A549 (cell line): ENCODE measurements around the gene GDF7.

ENCODE experiments used
- CEBPB ChIP-seq, 2 experiments: fragments of >200 bp in 1 of 2; sonication (Bioruptor Twin) in 1 of 2; formaldehyde crosslinking in 1 of 2; IDR thresholded peaks; 2 replicates each; pipeline ENCODE4 v1.6.1; 2012 to 2016
- CTCF ChIP-seq: fragments of >200 bp; sonication (Bioruptor Twin); formaldehyde crosslinking; IDR thresholded peaks from 3 replicates; pipeline ENCODE4 v1.5.1; 2016
- E2F6 ChIP-seq: IDR thresholded peaks from 2 replicates; pipeline ENCODE4 v1.6.1; 2012; ENCODE audit warnings: low read depth, borderline replicate concordance
- EHMT2 ChIP-seq: fragments of 200-600 bp; sonication (generic); IDR thresholded peaks from 2 replicates; pipeline ENCODE4 v1.6.1; 2016; ENCODE audit warnings: antibody characterized with exemption, low read depth, mild to moderate bottlenecking, moderate library complexity
- ESRRA ChIP-seq: fragments of 150-350 bp; IDR thresholded peaks from 2 replicates; pipeline ENCODE4 v1.6.1; 2014; ENCODE audit warnings: mild to moderate bottlenecking, low read length, borderline replicate concordance
- FOSL2 ChIP-seq, 2 experiments: fragments of 450-650 bp in 1 of 2; fragments of >200 bp in 1 of 2; sonication (Bioruptor Twin) in 1 of 2; formaldehyde crosslinking; IDR thresholded peaks; 2 replicates each; pipeline versions ENCODE4 v1.5.0 to v1.6.1; 2016 to 2020; ENCODE audit warnings: mild to moderate bottlenecking in 1 of 2, moderate library complexity in 1 of 2
- MAX ChIP-seq: IDR thresholded peaks from 2 replicates; pipeline ENCODE4 v1.6.1; 2012
- MAZ ChIP-seq: fragments of 150-350 bp; IDR thresholded peaks from 2 replicates; pipeline ENCODE4 v1.6.1; 2014; ENCODE audit warnings: antibody characterized with exemption, low read depth, low read length, borderline replicate concordance
- NFE2L2 ChIP-seq: fragments of 150-350 bp; conservative IDR thresholded peaks from 2 replicates; pipeline ENCODE4 v1.6.1; 2014; ENCODE audit warnings: low read length
- POLR2A ChIP-seq: IDR thresholded peaks from 2 replicates; pipeline ENCODE4 v1.6.1; 2012; ENCODE audit warnings: mild to moderate bottlenecking, low read length
- RCOR1 ChIP-seq: fragments of 150-350 bp; IDR thresholded peaks from 2 replicates; pipeline ENCODE4 v1.6.1; 2014; ENCODE audit warnings: antibody characterized with exemption, low read length, low read depth
- SMC3 ChIP-seq: fragments of >200 bp; sonication (Bioruptor Twin); formaldehyde crosslinking; IDR thresholded peaks from 3 replicates; pipeline ENCODE4 v1.6.1; 2018; ENCODE audit warnings: inconsistent platforms
- ZFP36 ChIP-seq: fragments of 450-650 bp; IDR thresholded peaks from 2 replicates; pipeline ENCODE4 v1.6.1; 2014; ENCODE audit warnings: borderline replicate concordance; ENCODE audit not compliant: partially characterized antibody
- ZSCAN20 ChIP-seq: fragments of 250-450 bp; sonication (Bioruptor Pico); IDR thresholded peaks from 2 replicates; pipeline ENCODE4 v1.8.0; 2022; ENCODE audit warnings: mild to moderate bottlenecking, moderate library complexity

GRCh38 chr2:20623241-20623640, 43.7 kb upstream of the GDF7 start:
- TF ChIP-seq CTCF = no peak
- TF ChIP-seq MAZ = no peak
- no peak for TF ChIP-seq ESRRA
- no peak for TF ChIP-seq POLR2A
- TF ChIP-seq MAX = no peak
- TF ChIP-seq FOSL2 (IDR thresholded peaks at IDR 0.05) = no peak
- TF ChIP-seq FOSL2 (CRISPR knock-in tag; IDR thresholded peaks at IDR 0.05) = no peak
- TF ChIP-seq E2F6 = no peak
- TF ChIP-seq SMC3 = no peak
- TF ChIP-seq EHMT2 = no peak
- TF ChIP-seq CEBPB (IDR thresholded peaks at IDR 0.05) = no peak
- TF ChIP-seq NFE2L2 = no peak
- no peak for TF ChIP-seq ZSCAN20
- no peak for TF ChIP-seq RCOR1
- TF ChIP-seq ZFP36 = no peak
